Fibroblast of peridontal ligament (primary cell): Measurements from ENCODE around the gene DSC2.
"Not testable (repeated sequence)": the region's sequence is repeated elsewhere in the genome, so short reads cannot be mapped to it uniquely, and the experiment has no call there.

Experiments
- DNase-seq: peaks from one replicate; pipeline ENCODE4 v3.0.0-alpha.2; 2010; ENCODE audit errors: extremely low read depth

DSC2 gene

GRCh38 chr18:31102025-31102684 lies at the start of gene DSC2:
TSS of gene DSC2 (minus strand) at chr18:31102421. CDS start at chr18:31101971, 450 bp downstream.
- DNase-seq = no peak

- DNase-seq = no peak
Measured at GRCh38 chr18:31149351-31149750, 47.1 kb upstream of the DSC2 start.

GRCh38 chr18:31148600-31148999 lies 46.4 kb upstream of the DSC2 start:
- no peak for DNase-seq

GRCh38 chr18:31146809-31147208 lies 44.6 kb upstream of the DSC2 start:
- DNase-seq = no peak

GRCh38 chr18:31143025-31143424 lies 40.8 kb upstream of the DSC2 start:
- no peak for DNase-seq

- no peak for DNase-seq
Measured at GRCh38 chr18:31138709-31139108, 36.5 kb upstream of the DSC2 start.

GRCh38 chr18:31134988-31135529 lies 32.8 kb upstream of the DSC2 start:
- DNase-seq = no peak

- no peak for DNase-seq
Measured at GRCh38 chr18:31129398-31130115, 27.3 kb upstream of the DSC2 start.

- no peak for DNase-seq
Measured at GRCh38 chr18:31125878-31126277, 23.7 kb upstream of the DSC2 start.

GRCh38 chr18:31123125-31123524 lies 20.9 kb upstream of the DSC2 start:
- not testable (repeated sequence) for DNase-seq

GRCh38 chr18:31120594-31120993 lies 18.4 kb upstream of the DSC2 start:
- DNase-seq = no peak

- DNase-seq = no peak
Measured at GRCh38 chr18:31116853-31117595, 14.8 kb upstream of the DSC2 start.

GRCh38 chr18:31112804-31113203 lies 10.6 kb upstream of the DSC2 start:
- DNase-seq = no peak

GRCh38 chr18:31105733-31106132 lies 3.5 kb upstream of the DSC2 start:
- DNase-seq = no peak

- no peak for DNase-seq
Measured at GRCh38 chr18:31104444-31104843, 2.2 kb upstream of the DSC2 start.

- DNase-seq = no peak
Measured at GRCh38 chr18:31103423-31103822, 1.2 kb upstream of the DSC2 start.

- no peak for DNase-seq
Measured at GRCh38 chr18:31102941-31103340, 720 bp upstream of the DSC2 start.

- DNase-seq = no peak
Measured at GRCh38 chr18:31101183-31102024, 817 bp downstream of the DSC2 start.

- no peak for DNase-seq
Measured at GRCh38 chr18:31100436-31101182, 1.6 kb downstream of the DSC2 start.

GRCh38 chr18:31099450-31100230 lies 2.6 kb downstream of the DSC2 start:
- DNase-seq = no peak
